GM19043 (cell line): ENCODE measurements around the gene SCAF8.
"Not testable (repeated sequence)": the region's sequence is repeated elsewhere in the genome, so short reads cannot be mapped to it uniquely, and the experiment has no call there.

Source experiments
- ATAC-seq: cut with Tn5 transposase; IDR thresholded peaks from one replicate; pipeline ENCODE4 v1.9.1; 2021; ENCODE audit warnings: low read depth; ENCODE audit not compliant: unreplicated experiment

SCAF8 gene, protein sequence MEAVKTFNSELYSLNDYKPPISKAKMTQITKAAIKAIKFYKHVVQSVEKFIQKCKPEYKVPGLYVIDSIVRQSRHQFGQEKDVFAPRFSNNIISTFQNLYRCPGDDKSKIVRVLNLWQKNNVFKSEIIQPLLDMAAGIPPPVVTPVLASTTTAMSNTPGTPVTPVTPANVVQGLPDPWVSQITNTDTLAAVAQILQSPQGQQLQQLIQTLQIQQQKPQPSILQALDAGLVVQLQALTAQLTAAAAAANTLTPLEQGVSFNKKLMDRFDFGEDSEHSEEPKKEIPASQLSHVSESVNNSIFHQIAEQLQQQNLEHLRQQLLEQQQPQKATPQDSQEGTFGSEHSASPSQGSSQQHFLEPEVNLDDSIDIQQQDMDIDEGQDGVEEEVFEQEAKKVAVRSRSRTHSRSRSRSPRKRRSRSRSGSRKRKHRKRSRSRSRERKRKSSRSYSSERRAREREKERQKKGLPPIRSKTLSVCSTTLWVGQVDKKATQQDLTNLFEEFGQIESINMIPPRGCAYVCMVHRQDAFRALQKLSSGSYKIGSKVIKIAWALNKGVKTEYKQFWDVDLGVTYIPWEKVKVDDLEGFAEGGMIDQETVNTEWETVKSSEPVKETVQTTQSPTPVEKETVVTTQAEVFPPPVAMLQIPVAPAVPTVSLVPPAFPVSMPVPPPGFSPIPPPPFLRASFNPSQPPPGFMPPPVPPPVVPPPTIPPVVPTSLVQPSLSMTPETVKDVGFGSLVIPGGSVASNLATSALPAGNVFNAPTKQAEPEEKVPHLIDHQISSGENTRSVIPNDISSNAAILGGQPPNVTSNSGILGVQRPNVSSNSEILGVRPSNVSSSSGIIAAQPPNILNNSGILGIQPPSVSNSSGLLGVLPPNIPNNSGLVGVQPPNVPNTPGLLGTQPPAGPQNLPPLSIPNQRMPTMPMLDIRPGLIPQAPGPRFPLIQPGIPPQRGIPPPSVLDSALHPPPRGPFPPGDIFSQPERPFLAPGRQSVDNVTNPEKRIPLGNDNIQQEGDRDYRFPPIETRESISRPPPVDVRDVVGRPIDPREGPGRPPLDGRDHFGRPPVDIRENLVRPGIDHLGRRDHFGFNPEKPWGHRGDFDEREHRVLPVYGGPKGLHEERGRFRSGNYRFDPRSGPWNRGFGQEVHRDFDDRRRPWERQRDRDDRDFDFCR (N-terminal part only)

DNA sequence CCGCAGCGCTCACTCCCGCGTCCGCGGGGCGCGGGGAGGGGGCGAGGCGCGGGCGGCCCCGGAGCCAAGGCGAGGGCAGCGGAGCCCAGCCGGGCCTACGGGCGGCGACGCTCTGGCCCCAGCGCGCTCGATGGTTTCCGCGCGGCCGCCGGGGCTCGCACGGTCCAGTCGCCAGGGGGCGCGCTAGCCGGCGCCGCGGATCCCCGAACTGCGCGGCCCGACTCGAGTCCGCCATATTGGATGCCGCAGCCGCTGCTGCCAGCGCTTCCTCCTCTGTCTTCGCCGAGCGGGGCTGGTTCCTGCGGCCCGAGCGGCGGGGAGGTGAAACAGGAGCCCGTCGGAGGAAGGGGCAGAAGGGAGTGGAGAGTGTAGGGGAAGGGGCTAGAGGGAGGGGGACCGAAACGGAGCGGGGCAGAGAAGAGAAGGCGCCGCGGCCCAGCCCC lies at the start of gene SCAF8:
TSS of gene SCAF8 (plus strand) at position 234 of the 443 bp plus-strand sequence. CDS start 485 bp downstream, outside the sequence.
- ATAC-seq: peak; percentile 75

DNA sequence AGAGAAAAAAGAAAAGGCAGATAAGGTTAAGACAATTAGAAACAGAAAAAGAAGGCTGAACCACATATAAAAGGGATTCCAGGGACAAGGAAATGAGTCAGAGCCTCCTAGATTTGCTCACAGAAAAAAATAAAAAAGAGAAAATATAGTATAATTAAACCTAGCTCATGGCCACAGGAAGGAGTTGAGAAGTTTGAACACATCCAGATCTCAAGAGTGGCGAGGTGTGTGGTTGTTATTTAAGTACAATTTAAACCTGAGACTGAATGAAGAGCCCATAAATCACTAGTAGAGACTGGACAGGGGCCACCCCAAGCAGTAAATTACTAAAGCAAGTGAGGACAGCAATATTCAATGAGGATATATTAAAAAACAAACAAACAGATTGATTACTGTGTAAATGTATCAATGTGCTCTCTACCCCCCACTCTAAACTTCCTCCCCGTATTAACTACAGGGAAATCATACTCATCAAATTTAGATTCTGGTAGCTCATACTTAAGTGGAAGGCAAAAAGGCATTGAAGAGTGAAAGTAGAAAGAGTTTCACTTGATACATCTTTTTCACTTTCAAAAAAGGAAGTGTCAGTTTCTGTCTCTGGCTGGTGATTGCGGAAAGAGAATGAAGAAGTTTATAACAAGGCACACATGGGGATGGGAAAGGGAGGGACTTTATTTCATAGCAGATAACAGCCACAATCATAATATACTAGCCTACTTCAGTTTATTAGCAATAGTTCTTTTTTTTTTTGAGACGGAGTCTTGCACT lies 49.3 kb upstream of the SCAF8 start:
- peak; percentile 97 for ATAC-seq

DNA sequence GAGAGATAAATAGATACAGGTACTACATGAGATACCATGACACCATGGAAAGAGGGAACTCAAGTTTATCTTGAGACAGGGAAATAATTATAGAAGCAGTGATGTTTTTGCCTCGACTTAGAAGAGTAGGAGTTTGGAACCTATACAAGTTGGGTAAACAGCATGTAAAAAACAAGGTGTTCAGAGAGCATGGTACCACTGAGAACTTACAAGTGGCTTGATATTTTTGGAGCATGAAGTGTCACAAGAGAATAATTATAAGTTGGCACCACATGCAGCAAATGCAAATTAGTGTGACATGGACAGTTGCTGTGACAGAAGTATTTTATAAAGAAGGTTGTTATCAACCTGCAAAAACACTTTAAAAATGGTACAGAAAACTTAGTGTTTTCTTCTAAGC lies 47.1 kb upstream of the SCAF8 start:
- no peak for ATAC-seq

DNA sequence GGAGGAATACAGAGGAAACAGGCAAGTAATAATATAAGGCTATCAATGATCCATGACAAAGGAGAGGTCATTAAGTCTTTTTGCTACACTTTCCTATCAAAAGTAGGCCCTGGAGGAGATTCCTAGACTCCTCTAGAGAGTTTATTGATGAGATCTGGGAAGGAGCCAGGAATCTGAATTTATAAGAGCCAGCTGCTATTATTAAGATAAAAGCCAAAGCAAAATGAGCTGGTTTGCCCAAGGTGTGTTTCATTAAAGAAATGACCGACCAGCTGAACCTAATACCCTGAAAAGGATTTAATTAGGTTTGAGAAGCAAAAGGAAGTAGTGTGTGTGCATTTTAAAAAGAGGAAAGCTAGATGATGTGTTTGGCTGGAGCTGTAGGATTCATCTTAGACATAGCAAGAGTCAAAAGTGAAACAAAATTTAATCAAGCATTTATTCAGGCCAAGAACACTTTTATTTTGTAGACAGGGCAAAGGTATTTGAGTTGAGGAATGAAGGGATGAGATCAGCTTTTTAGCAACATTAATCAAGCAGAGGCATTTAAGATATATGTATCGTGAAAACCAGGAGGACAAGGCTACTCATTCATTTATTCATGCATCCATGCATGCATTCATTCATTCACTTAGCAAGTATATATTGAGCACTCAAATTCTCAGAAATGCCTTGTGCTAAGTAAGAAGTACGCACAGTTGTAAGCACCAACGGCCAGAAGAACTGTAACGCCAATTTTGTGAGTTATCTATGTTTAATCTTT lies 43.5 kb upstream of the SCAF8 start:
- ATAC-seq: no peak

DNA sequence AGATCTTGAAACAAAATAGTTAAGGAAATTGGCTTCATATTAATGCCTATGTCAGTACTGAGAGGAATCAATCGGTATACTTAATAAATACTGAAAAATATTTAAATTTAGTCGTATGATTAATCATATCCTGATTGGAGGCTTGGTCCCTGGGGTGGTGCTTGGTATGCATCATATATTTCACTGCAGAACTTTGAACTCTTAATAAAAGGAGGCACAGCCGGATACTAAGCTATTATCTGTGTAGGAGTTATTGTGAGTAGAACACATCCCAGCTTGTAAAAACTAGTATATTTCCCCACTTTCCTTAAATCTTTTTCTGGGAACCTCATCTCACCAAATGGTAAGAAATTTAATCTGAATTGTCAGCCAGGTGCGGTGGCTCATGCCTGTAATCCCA lies 42.4 kb upstream of the SCAF8 start:
- no peak for ATAC-seq

DNA sequence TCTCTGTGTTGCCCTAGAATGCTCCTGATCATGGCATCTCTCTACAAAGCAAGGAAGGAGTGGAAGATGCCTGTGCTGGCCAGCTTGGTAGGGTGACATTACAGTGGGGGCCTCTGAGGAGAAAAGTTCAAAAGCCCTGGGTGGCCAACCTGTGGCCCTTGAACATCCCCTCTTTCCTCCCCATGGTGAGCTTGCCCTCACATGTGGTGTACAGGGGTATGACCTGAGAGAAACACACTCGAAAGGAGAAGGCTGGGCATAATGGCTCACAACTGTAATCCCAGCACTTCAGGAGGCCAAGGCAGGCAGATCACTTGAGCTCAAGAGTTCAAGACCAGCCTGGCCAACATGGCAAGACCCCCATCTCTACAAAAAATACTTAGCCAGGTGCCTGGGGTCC lies 36.6 kb upstream of the SCAF8 start:
- no peak for ATAC-seq

DNA sequence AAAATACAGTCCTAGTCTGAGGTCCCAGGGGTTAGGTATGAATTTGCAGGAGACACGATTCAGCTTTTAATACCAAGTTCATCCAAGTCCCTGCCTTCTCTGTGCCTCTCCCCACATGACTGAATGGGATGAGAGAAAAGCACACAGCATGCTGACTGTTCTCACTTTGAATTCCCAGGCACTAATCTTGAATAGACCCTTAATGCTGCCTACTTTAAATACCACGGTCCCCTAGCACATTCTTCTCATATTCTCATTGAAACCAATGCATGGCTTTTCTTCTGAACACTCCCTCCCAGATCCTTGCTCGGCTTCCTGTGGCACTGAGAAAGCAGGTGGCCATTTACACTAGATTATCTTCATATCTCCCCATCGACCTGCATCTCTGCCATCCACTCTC lies 30.1 kb upstream of the SCAF8 start:
- no peak for ATAC-seq

DNA sequence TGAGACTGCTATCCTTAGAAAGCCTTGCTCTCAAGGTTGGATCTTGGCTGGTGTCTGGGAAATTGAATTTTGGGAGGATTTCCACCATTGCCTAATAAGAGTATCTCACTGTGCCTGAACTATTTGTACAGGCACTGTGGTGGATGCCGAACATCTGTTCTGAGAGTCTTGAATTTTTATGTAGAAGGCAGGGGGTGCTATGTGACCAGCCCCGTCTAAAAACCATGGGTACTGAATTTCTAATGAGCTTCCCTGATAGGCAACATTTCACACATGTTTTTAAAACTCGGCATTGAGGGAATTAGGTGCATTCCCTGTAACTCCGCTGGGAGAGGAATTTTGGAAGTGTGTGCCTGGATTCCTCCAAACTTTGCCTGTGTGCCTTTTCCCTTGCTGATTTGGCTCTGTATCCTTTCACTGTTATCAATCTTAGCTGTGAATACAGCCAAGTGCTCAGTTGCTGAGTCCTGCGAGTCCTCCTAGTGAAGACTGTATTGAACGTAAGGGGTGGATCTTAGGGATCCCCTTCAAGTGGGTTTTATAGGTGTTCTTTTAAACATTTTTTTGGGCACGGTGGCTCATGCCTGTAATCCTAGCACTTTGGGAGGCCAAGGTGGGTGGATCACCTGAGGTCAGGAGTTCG lies 27.6 kb upstream of the SCAF8 start:
- no peak for ATAC-seq

DNA sequence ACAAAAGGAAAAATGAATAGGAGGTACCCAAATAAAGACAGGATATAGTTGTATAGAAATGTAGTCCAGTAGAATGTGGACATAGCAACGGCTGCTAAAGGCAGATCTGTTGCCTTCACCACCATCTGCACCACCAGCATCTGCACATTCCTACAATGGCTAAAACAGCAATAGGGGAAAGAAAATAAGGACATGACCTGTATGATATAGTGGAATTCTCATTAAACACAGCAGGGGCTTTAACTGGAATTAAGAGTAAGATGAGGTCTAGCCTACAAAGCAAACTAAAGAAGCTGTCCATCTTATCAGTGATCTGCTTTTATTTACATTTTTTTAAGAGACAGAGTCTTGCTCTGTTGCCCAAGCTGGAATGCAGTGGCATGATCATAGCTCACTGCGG lies 26.8 kb upstream of the SCAF8 start:
- no peak for ATAC-seq

DNA sequence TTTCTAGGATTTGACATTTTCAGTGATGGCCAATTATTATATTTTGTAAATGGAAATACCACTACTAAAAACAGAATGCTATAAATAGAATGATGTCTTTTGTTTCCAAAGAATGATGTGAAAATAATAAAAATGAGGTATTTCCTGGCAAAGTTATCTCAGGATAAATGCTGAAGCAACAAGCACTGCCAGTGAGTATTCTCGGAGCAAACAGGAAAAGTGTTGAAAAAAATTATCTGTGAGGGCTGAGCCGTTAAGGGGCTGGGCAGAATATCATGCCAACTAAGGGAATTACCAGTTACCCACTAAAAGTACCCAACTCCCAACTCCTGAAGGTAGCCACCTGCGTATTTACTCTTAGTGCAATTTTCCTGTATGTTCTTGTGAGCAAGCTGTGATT lies 23.6 kb upstream of the SCAF8 start:
- no peak for ATAC-seq

DNA sequence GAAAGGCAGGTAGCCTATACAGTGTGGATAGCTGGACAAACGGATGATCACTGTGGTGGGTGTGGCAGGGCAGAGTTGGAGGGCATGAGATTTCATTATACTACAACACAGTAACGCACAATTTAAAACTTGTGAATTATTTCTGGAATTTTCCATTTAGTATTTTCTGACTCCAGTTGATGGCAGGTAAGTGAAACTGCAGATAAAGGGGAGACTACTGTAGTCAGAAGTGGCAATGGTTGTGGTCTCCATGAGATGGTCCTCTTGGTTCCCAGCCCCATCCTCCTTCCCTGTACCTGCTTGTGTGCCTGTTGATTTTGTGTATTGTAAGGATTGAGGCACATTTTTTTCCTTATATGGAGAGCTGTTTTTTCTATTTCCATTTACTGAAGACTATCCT lies 22.5 kb upstream of the SCAF8 start:
- ATAC-seq: no peak

DNA sequence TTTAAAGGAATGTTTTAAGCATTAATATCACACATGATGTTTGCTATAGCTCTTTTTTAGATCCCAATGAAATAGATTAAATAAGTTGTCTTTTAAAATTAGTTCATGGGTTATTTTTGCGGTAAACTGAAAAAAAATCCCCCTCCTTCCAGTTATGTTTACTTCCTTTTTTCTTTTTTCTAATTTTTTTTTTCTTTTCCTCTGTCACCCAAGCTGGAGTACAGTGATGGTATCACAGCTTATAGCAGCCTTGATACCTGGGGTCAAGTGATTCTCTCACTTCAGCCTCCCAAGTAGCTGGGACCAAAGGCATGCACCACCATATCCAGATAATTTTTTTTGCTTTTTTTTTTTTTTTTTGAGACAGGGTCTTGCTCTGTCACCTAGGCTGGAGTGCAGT lies 17.8 kb upstream of the SCAF8 start:
- ATAC-seq: no peak

DNA sequence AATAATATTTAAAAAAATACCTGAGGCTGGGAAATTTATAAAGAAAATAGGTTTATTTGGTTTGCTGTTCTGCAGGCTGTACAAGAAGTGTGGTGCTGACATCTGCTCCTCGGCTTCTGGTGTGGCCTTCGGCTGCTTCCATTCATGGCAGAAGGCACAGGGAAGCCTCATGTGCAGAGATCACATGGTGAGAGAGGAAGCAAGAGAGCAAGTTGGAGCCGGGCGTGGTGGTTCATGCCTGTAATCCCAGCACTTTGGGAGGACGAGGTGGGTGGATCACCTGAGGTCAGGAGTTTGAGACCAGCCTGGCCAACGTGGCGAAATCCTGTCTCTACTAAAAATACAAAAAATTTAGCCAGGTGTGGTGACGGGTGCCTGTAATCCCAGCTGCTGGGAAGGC lies 16.9 kb upstream of the SCAF8 start:
- ATAC-seq: not testable (repeated sequence)

DNA sequence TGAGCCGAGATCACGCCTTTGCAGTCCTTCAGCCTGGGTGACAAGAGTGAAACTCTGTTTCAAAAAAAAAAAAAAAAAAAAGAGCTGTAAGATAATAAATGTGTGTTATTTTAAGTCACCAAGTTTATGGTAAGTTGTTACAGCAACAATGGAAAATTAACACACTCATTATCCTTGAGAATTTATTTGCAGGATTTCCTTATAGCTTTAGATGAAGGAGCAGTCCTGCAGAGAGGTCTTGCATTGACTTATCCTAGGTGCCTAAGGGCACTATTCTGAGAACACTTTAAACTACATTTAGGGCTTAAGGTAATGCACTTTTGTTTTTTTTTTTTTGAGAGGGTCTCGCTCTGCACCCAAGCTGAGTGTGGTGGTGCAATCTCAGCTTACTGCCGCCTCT lies 13.8 kb upstream of the SCAF8 start:
- ATAC-seq: no peak

DNA sequence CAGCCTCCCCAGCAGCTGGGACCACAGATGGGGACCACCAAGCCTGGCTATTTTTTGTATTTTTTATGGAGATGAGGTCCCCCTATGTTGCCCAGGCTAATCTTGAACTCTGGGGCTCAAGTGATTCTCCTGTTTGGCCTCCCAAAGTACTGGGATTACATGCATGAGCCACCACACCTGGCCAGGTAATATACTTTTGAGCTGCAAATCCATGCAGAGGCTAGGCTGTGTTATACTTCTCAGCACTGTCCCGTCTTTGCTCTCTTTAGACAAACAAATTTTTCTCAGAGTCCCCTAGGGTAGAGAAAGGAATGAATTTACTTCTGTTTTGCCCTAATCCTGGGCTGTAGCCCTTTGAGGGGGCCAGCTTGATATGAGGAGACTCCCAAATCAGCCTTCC lies 13.4 kb upstream of the SCAF8 start:
- no peak for ATAC-seq

DNA sequence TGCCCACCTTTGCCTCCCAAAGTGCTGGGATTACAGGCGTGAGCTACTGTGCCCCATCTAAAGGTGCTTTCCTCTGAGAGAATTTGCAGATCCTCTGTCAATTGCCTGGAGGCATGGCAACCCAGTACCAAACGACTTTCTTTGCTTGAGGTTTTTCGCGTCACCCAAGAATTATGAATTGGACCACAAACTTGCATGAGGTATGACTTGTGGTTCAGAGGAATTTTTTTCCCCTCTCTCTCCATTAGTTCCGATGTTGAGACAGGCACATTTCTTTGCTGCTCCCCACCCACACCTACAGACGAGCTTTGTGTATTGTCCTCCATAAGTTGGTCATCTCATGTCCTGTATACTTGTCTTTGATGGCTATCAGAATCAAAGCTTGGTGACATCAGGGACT lies 11.8 kb upstream of the SCAF8 start:
- ATAC-seq: no peak

DNA sequence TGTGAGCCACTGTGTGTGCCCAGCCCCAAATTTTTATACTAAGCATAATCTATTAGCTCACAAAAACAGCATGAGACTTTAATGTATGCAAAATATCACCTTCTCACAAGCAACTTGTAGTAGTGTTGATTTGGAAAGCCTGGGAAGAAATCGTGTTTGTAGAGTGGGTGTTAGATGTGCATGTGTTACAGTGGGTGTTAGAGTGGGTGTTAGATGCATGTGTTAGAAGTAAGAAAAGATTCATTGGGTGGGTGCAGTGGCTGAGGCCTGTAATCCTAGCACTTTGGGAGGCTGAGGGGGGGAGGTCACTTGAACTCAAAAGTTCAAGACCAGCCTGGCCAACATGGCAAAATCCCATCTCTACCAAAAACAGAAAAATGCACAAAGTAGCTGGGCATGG lies 6.3 kb upstream of the SCAF8 start:
- no peak for ATAC-seq

DNA sequence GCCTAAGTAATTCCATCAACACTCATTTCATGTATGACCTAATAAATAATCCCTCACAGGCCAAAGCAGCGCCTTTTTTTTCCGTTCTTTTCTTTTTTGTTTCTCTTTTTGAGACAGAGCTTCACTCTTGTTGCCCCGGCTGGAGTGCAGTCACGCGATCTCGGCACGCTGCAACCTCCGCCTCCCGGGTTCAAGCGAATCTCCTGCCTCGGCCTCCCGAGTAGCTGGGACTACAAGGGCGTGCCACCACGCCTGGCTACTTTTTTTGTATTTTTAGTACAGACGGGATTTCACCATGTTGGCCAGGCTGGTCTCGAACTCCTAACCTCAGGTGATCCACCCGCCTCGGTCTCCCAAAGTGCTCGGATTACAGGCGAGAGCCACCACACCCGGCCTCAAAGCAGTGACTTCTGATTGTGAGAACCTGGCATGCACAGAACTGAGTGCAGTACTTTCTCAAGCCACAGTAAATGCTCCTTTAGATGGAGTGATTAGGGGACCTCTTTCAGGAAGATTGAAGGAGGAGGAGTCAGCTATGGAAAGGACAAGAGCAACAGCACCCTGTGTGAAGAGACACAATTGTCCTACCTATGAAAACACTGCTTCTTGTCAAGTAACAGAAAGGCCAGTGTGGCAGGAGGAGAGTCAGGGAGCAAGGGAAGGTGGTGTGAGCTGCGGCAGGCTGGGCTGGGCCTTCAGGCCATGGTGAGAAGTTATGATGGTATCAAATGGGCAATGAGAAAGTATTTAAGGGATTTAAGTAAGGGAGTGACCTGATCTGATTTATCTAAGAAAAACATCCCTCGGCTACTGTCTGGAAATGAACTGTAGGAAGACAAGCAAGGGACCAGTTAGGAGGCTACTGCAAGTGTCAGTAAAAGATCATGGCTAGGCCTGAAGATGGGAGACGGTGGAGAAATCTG lies 1.7 kb upstream of the SCAF8 start:
- ATAC-seq: no peak
